Neutrophil (primary cell): ENCODE measurements around the gene KLK2.

Source experiments
- H3K27ac ChIP-seq: fragments of 200-600 bp; sonication (generic); 2 replicates; pipeline ENCODE4 v1.5.1; 2016; ENCODE audit warnings: mild to moderate bottlenecking, moderate library complexity
- H3K27me3 ChIP-seq: fragments of 200-600 bp; sonication (generic); 2 replicates; pipeline ENCODE4 v1.6.0; 2016; ENCODE audit warnings: mild to moderate bottlenecking
- H3K36me3 ChIP-seq: fragments of 200-600 bp; sonication (generic); 2 replicates; pipeline ENCODE4 v1.5.1; 2017
- H3K4me1 ChIP-seq, 2 experiments: fragments of 200-600 bp in 1 of 2; sonication (generic) in 1 of 2; 1 replicate in 1 of 2; 2 replicates in 1 of 2; pipeline versions ENCODE4 v1.5.1 to v1.6.1; 2013 to 2016; ENCODE audit warnings: low read depth in 1 of 2, low read length in 1 of 2, mild to moderate bottlenecking in 1 of 2, moderate library complexity in 1 of 2; ENCODE audit not compliant: control insufficient read depth in 1 of 2, insufficient read depth in 1 of 2
- H3K4me3 ChIP-seq, 2 experiments: fragments of 200-600 bp in 1 of 2; sonication (generic) in 1 of 2; 1 replicate in 1 of 2; 2 replicates in 1 of 2; pipeline ENCODE4 v1.5.1; 2013 to 2016; ENCODE audit warnings: low read depth in 1 of 2, low read length in 1 of 2, mild to moderate bottlenecking in 1 of 2, moderate library complexity in 1 of 2
- H3K9me3 ChIP-seq: fragments of 200-600 bp; sonication (generic); 2 replicates; pipeline ENCODE4 v1.5.1; 2016
- TF ChIP-seq, protein P1 (sequence below): fragments of 200-600 bp; sonication (generic); IDR thresholded peaks from 2 replicates; pipeline ENCODE4 v1.5.1; 2016; ENCODE audit warnings: antibody characterized with exemption

Gene KLK2

DNA sequence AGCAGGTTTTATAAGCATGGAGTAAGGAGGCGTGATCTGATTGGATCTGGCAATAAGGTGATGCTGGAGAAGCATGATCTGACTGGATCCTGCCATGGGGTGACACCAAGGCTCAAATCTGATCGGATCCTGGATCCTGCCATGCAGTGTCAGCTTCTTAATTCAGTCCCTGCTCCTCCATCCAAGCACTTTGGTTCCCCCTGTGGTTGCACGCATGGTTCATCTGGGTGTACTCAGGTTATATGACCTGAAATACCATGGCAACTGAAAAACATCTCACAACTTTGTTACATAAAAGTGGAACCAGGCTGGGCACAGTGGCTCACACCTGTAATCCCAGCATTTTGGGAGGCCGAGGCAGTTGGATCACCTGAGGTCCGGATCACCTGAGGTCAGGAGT is 55.6 kb downstream of the KLK2 start:
- TF ChIP-seq, protein P1, sequence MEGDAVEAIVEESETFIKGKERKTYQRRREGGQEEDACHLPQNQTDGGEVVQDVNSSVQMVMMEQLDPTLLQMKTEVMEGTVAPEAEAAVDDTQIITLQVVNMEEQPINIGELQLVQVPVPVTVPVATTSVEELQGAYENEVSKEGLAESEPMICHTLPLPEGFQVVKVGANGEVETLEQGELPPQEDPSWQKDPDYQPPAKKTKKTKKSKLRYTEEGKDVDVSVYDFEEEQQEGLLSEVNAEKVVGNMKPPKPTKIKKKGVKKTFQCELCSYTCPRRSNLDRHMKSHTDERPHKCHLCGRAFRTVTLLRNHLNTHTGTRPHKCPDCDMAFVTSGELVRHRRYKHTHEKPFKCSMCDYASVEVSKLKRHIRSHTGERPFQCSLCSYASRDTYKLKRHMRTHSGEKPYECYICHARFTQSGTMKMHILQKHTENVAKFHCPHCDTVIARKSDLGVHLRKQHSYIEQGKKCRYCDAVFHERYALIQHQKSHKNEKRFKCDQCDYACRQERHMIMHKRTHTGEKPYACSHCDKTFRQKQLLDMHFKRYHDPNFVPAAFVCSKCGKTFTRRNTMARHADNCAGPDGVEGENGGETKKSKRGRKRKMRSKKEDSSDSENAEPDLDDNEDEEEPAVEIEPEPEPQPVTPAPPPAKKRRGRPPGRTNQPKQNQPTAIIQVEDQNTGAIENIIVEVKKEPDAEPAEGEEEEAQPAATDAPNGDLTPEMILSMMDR, result no peak
- Histone ChIP-seq H3K27me3 (peaks cover 45% of the 10 kb centered on the region), H3K36me3 (no peaks in the 10 kb centered on the region), H3K27ac (no peak overlapping the region), H3K9me3 (no peaks in the 10 kb centered on the region), H3K4me1 (no peaks in the 10 kb centered on the region), H3K4me3 (no peak overlapping the region)
